Caco-2 (cell line): ENCODE measurements around the gene PSMD1. TPM values are rescaled to one million over a fixed set of nuclear protein-coding genes. Genes with fewer than 3 reads are reported as not detected.
A peak's percentile ranks its signal among the peaks of the same experiment; 100 is the strongest.

Experiments
- BruUV-seq: library from RNA; stranded (reverse); fragments of 400-500 nt; replicated peaks from 2 replicates; lab custom pipeline; 2021; lab: Mats Ljungman, UMichigan
- CTCF ChIA-PET: fragments of 300-600 bp; sonication (Branson Sonifier 250); formaldehyde crosslinking; loops from one replicate; lab custom pipeline; 2022; ENCODE audit warnings: antibody characterized with exemption; lab: Charles Lee
- POLR2A ChIA-PET: fragments of 300-600 bp; sonication (Branson Sonifier 250); formaldehyde crosslinking; loops from one replicate; lab custom pipeline; 2022; ENCODE audit warnings: antibody characterized with exemption; lab: Charles Lee
- DNase-seq, 2 experiments: peaks; one replicate each; pipeline versions ENCODE4 v3.0.0 to v3.0.0-alpha.2; 2020 to 2022
- H3K27me3 ChIP-seq: replicated peaks from 2 replicates; pipeline ENCODE4 v1.6.0; 2011; ENCODE audit warnings: low read length; ENCODE audit not compliant: control insufficient read depth, insufficient read depth
- H3K36me3 ChIP-seq: 2 replicates; pipeline ENCODE4 v1.5.1; 2011; ENCODE audit warnings: low read length; ENCODE audit not compliant: control insufficient read depth, insufficient read depth
- H3K4me1 ChIP-seq: fragments of 250-450 bp; sonication (Bioruptor Pico); 2 replicates; pipeline ENCODE4 v1.5.1; 2020; ENCODE audit warnings: mild to moderate bottlenecking
- H3K4me3 ChIP-seq: 2 replicates; pipeline ENCODE4 v1.5.1; 2011; ENCODE audit warnings: low read depth, mild to moderate bottlenecking, control low read depth, low read length
- H3K9me3 ChIP-seq: fragments of 250-450 bp; sonication (Bioruptor Pico); 2 replicates; pipeline ENCODE4 v1.5.1; 2020; ENCODE audit warnings: mild to moderate bottlenecking, moderate library complexity
- H3K27ac Mint-ChIP-seq: one replicate; pipeline ENCODE4 v1.8.0; 2022; ENCODE audit warnings: mixed read lengths; ENCODE audit not compliant: unreplicated experiment
- H3K27me3 Mint-ChIP-seq: one replicate; pipeline ENCODE4 v1.8.0; 2022; ENCODE audit warnings: mixed read lengths; ENCODE audit not compliant: insufficient read depth, unreplicated experiment
- H3K36me3 Mint-ChIP-seq: one replicate; pipeline ENCODE4 v1.8.0; 2022; ENCODE audit warnings: mild to moderate bottlenecking, mixed read lengths; ENCODE audit not compliant: insufficient read depth, unreplicated experiment
- H3K4me1 Mint-ChIP-seq: one replicate; pipeline ENCODE4 v1.8.0; 2022; ENCODE audit warnings: low read depth, mixed read lengths; ENCODE audit not compliant: unreplicated experiment
- H3K4me3 Mint-ChIP-seq: one replicate; pipeline ENCODE4 v1.8.0; 2022; ENCODE audit warnings: mild to moderate bottlenecking, moderate library complexity, mixed read lengths; ENCODE audit not compliant: unreplicated experiment
- H3K9me3 Mint-ChIP-seq: one replicate; pipeline ENCODE4 v1.8.0; 2022; ENCODE audit warnings: mixed read lengths; ENCODE audit not compliant: unreplicated experiment
- intact Hi-C: fragments of 100-400 bp; cut with micrococcal nuclease; formaldehyde crosslinking; loops from one replicate; pipeline ENCODE4 v1.10.0; 2022; ENCODE audit not compliant: unreplicated experiment
- total RNA-seq: library from RNA; stranded (reverse); gene quantifications from 2 replicates; pipeline ENCODE4 v1.2.3, GENCODE V29; 2022
- TF ChIP-seq, protein P1 (sequence below), 2 experiments: fragments of 200-600 bp in 1 of 2; IDR thresholded peaks; 1 replicate in 1 of 2; 2 replicates in 1 of 2; pipeline versions ENCODE4 v1.5.1 to v1.8.0; 2011 to 2022; ENCODE audit warnings: antibody characterized with exemption in 1 of 2, control low read depth in 1 of 2, inconsistent platforms in 1 of 2, low read depth in 1 of 2, low read length in 1 of 2, mild to moderate bottlenecking in 1 of 2, moderate library complexity in 1 of 2; ENCODE audit not compliant: insufficient read depth in 1 of 2, severe bottlenecking in 1 of 2, unreplicated experiment in 1 of 2

Gene PSMD1
- total RNA-seq, 1 experiment from 2014 or later = 126 TPM

DNA sequence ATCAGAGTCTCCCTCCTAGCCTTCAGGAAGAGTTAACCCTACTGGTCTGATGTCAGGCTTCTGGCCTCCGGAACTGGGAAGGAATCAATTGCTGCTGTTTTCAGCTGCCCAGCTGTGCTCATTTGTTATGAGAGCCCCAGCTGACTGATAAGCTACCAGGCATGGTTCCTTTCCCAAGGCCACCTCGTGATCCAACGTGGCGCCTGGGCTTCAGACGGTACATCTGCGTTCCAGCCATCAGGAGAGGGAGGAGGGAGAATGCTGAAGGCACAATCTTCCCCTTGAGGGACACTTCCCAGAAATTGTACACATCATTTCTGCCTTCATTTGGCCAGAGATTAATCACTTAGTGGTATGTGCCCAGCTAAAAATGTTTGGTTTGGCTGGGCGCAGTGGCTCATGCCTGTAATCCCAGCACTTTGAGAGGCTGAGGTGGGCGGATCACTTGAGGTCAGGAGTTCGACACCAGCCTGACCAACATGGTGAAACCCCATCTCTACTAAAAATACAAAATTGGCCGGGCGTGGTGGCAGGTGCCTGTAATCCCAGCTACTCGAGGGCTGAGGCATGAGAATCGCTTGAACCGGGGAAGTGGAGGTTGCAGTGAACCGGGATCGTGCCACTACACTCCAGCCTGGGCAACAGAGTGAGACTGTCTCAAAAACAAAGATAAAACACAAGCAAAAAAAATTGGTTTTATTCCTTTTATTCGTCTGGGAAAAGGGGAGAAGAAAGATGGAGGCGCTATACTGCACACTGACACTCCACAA, 131.3 kb downstream of the PSMD1 start:
- H3K36me3 ChIP-seq = no peaks in the 10 kb centered on the region
- intact Hi-C loops = no loop called here
- H3K27me3 ChIP-seq = no peaks in the 10 kb centered on the region
- H3K4me1 Mint-ChIP-seq = no peaks in the 10 kb centered on the region
- no peak for DNase-seq
- no peaks in the 10 kb centered on the region for H3K4me1 ChIP-seq
- ChIA-PET POLR2A (no interaction called here), CTCF (no interaction called here)
- no peaks in the 10 kb centered on the region for H3K9me3 Mint-ChIP-seq
- H3K27me3 Mint-ChIP-seq = no peaks in the 10 kb centered on the region
- H3K27ac Mint-ChIP-seq = no peak overlapping the region
- no peaks in the 10 kb centered on the region for H3K9me3 ChIP-seq
- no TSS peak for BruUV-seq
- H3K36me3 Mint-ChIP-seq = no peaks in the 10 kb centered on the region
- H3K4me3 ChIP-seq = no peak overlapping the region
- H3K4me3 Mint-ChIP-seq = no peak overlapping the region
- TF ChIP-seq, protein P1, sequence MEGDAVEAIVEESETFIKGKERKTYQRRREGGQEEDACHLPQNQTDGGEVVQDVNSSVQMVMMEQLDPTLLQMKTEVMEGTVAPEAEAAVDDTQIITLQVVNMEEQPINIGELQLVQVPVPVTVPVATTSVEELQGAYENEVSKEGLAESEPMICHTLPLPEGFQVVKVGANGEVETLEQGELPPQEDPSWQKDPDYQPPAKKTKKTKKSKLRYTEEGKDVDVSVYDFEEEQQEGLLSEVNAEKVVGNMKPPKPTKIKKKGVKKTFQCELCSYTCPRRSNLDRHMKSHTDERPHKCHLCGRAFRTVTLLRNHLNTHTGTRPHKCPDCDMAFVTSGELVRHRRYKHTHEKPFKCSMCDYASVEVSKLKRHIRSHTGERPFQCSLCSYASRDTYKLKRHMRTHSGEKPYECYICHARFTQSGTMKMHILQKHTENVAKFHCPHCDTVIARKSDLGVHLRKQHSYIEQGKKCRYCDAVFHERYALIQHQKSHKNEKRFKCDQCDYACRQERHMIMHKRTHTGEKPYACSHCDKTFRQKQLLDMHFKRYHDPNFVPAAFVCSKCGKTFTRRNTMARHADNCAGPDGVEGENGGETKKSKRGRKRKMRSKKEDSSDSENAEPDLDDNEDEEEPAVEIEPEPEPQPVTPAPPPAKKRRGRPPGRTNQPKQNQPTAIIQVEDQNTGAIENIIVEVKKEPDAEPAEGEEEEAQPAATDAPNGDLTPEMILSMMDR (IDR thresholded peaks at IDR 0.05; ENCODE audit: insufficient read depth in 1 of 2, low read depth in 1 of 2, low read length in 1 of 2, severe bottlenecking in 1 of 2, unreplicated experiment in 1 of 2) = no peak

DNA sequence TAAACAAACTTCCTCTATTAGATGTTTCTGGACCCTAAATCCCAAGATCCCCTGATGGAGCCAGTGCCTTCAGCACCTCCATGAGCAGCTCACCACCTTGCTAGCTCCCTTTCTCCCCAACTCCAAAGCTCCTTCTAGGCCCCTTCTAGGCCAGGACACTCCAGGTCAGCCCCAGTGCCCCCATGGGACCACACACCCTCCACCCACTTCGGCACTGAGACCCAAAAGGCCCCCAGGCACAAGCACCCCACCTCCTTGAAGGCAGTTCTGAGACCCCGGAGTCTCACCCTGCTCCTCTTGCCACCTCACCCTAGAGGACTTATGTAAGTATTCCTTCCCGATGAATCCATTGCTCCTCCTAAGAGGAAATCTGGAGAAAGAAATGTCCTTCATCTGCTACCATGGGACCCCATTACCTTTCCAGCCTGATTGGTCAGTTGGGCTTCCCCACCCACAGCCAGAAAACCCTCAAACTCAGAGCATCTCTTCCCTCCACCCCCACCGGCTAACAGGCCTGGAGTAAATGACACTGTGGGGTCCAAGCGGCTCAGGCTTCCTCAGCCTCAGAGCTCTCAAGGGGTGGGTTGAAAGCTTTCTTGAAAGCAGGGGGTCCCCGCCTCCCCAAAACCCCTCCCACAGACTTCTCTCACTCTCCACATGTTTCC, 132.0 kb downstream of the PSMD1 start:
- H3K9me3 ChIP-seq = no peaks in the 10 kb centered on the region
- POLR2A ChIA-PET = no interaction called here
- intact Hi-C loops = no loop called here
- H3K9me3 Mint-ChIP-seq = no peaks in the 10 kb centered on the region
- H3K27me3 ChIP-seq = no peaks in the 10 kb centered on the region
- BruUV-seq = no TSS peak
- no peak overlapping the region for H3K4me3 ChIP-seq
- no peaks in the 10 kb centered on the region for H3K36me3 ChIP-seq
- DNase-seq = no peak
- no peak overlapping the region for H3K4me3 Mint-ChIP-seq
- CTCF ChIA-PET = no interaction called here
- no peaks in the 10 kb centered on the region for H3K4me1 Mint-ChIP-seq
- H3K27ac Mint-ChIP-seq = peak overlapping the region; percentile 48
- H3K36me3 Mint-ChIP-seq = no peaks in the 10 kb centered on the region
- H3K4me1 ChIP-seq = no peaks in the 10 kb centered on the region
- TF ChIP-seq, protein P1 (IDR thresholded peaks at IDR 0.05; ENCODE audit: insufficient read depth in 1 of 2, low read depth in 1 of 2, low read length in 1 of 2, severe bottlenecking in 1 of 2, unreplicated experiment in 1 of 2) = no peak
- H3K27me3 Mint-ChIP-seq = no peaks in the 10 kb centered on the region

GRCh38 chr2:231189171-231189530, 132.5 kb downstream of the PSMD1 start:
- Histone ChIP-seq H3K9me3 (no peaks in the 10 kb centered on the region), H3K4me1 (no peaks in the 10 kb centered on the region), H3K4me3 (no peak overlapping the region), H3K36me3 (no peaks in the 10 kb centered on the region), H3K27me3 (no peaks in the 10 kb centered on the region)
- intact Hi-C loops = no loop called here
- H3K27me3 Mint-ChIP-seq = no peaks in the 10 kb centered on the region
- no peak overlapping the region for H3K4me3 Mint-ChIP-seq
- H3K4me1 Mint-ChIP-seq = no peaks in the 10 kb centered on the region
- ChIA-PET CTCF (no interaction called here), POLR2A (no interaction called here)
- H3K36me3 Mint-ChIP-seq = no peaks in the 10 kb centered on the region
- no peak overlapping the region for H3K27ac Mint-ChIP-seq
- TF ChIP-seq, protein P1 (IDR thresholded peaks at IDR 0.05; ENCODE audit: insufficient read depth in 1 of 2, low read depth in 1 of 2, low read length in 1 of 2, severe bottlenecking in 1 of 2, unreplicated experiment in 1 of 2) = no peak
- no peak for DNase-seq
- BruUV-seq = no TSS peak
- H3K9me3 Mint-ChIP-seq = no peaks in the 10 kb centered on the region
